H9 (cell line): Measurements from ENCODE around the gene DNAJC21. TPM values are rescaled to one million over a fixed set of nuclear protein-coding genes. Genes with fewer than 3 reads are reported as not detected.

Source experiments
- DNase-seq: peaks from one replicate; pipeline ENCODE4 v3.0.0-alpha.2; 2017
- H2AFZ ChIP-seq: one replicate; pipeline ENCODE4 v1.6.1; 2013; ENCODE audit warnings: mild to moderate bottlenecking, low read length, control low read depth, moderate library complexity
- H2AK5ac ChIP-seq: 2 replicates; pipeline ENCODE4 v1.6.1; 2013; ENCODE audit warnings: low read length, control low read depth, mixed read lengths; ENCODE audit not compliant: insufficient read length
- H2BK120ac ChIP-seq: one replicate; pipeline ENCODE4 v1.6.1; 2013; ENCODE audit warnings: low read depth, mild to moderate bottlenecking, low read length, control low read depth, inconsistent platforms; ENCODE audit not compliant: poor library complexity, severe bottlenecking
- H2BK12ac ChIP-seq: 2 replicates; pipeline ENCODE4 v1.6.1; 2013; ENCODE audit warnings: low read length, control low read depth, mixed read lengths, low read depth; ENCODE audit not compliant: insufficient read length
- H2BK15ac ChIP-seq: 2 replicates; pipeline ENCODE4 v1.6.1; 2013; ENCODE audit warnings: low read depth, low read length, control low read depth
- H2BK20ac ChIP-seq: one replicate; pipeline ENCODE4 v1.6.1; 2013; ENCODE audit warnings: low read depth, mild to moderate bottlenecking, low read length, control low read depth, inconsistent platforms; ENCODE audit not compliant: poor library complexity, severe bottlenecking
- H2BK5ac ChIP-seq: 2 replicates; pipeline ENCODE4 v1.6.1; 2013; ENCODE audit warnings: low read length, control low read depth, mixed read lengths; ENCODE audit not compliant: insufficient read length
- H3K14ac ChIP-seq: 2 replicates; pipeline ENCODE4 v1.6.1; 2013; ENCODE audit warnings: low read length, control low read depth; ENCODE audit not compliant: insufficient read depth
- H3K18ac ChIP-seq: 2 replicates; pipeline ENCODE4 v1.6.1; 2013; ENCODE audit warnings: low read depth, mild to moderate bottlenecking, mixed read lengths, low read length, control low read depth; ENCODE audit not compliant: insufficient read length
- H3K23ac ChIP-seq: 2 replicates; pipeline ENCODE4 v1.6.1; 2013; ENCODE audit warnings: low read length, control low read depth, mixed read lengths, low read depth; ENCODE audit not compliant: insufficient read length
- H3K23me2 ChIP-seq: 2 replicates; pipeline ENCODE4 v1.6.1; 2013; ENCODE audit warnings: low read depth, mild to moderate bottlenecking, mixed read lengths, low read length, control low read depth; ENCODE audit not compliant: insufficient read length, poor library complexity, severe bottlenecking
- H3K27ac ChIP-seq: 2 replicates; pipeline ENCODE4 v1.5.1; 2013; ENCODE audit warnings: low read length, control low read depth, mixed read lengths, low read depth; ENCODE audit not compliant: insufficient read length
- H3K27me3 ChIP-seq: 2 replicates; pipeline ENCODE4 v1.6.1; 2013; ENCODE audit warnings: low read length, control low read depth, inconsistent platforms; ENCODE audit not compliant: insufficient read depth
- H3K4ac ChIP-seq: 2 replicates; pipeline ENCODE4 v1.6.1; 2013; ENCODE audit warnings: low read depth, mild to moderate bottlenecking, control low read depth, inconsistent platforms, low read length, moderate library complexity
- H3K4me1 ChIP-seq: 2 replicates; pipeline ENCODE4 v1.6.1; 2013; ENCODE audit warnings: low read length, control low read depth, inconsistent platforms; ENCODE audit not compliant: insufficient read depth
- H3K4me2 ChIP-seq: 2 replicates; pipeline ENCODE4 v1.6.1; 2013; ENCODE audit warnings: low read length, control low read depth, mixed read lengths; ENCODE audit not compliant: insufficient read length, insufficient read depth
- H3K56ac ChIP-seq: 2 replicates; pipeline ENCODE4 v1.6.1; 2013; ENCODE audit warnings: low read depth, mild to moderate bottlenecking, mixed read lengths, low read length, control low read depth; ENCODE audit not compliant: insufficient read length
- H3K79me1 ChIP-seq: 2 replicates; pipeline ENCODE4 v1.6.1; 2013; ENCODE audit warnings: low read depth, mild to moderate bottlenecking, moderate library complexity, low read length, control low read depth, inconsistent platforms; ENCODE audit not compliant: insufficient read depth, poor library complexity, severe bottlenecking
- H3K79me2 ChIP-seq: 2 replicates; pipeline ENCODE4 v1.6.1; 2013; ENCODE audit warnings: low read length, control low read depth, inconsistent platforms; ENCODE audit not compliant: insufficient read depth
- H3K9ac ChIP-seq: 2 replicates; pipeline ENCODE4 v1.6.1; 2013; ENCODE audit warnings: low read length, control low read depth, mixed read lengths; ENCODE audit not compliant: insufficient read length; ENCODE audit errors: extremely low read depth
- H3K9me3 ChIP-seq: one replicate; pipeline ENCODE4 v1.6.1; 2013; ENCODE audit warnings: low read depth, low read length, inconsistent platforms; ENCODE audit not compliant: control insufficient read depth
- H3T11ph ChIP-seq: one replicate; pipeline ENCODE4 v1.6.1; 2013; ENCODE audit warnings: mild to moderate bottlenecking, low read length, control low read depth, inconsistent platforms
- H4K20me1 ChIP-seq: one replicate; pipeline ENCODE4 v1.6.1; 2013; ENCODE audit not compliant: control insufficient read depth, insufficient read length, insufficient read depth
- H4K5ac ChIP-seq: 2 replicates; pipeline ENCODE4 v1.6.1; 2013; ENCODE audit warnings: low read depth, mild to moderate bottlenecking, mixed read lengths, low read length, control low read depth; ENCODE audit not compliant: insufficient read length
- H4K8ac ChIP-seq: replicated peaks from 2 replicates; pipeline ENCODE4 v1.6.1; 2013; ENCODE audit warnings: low read length, control low read depth, mixed read lengths, low read depth; ENCODE audit not compliant: insufficient read length
- H4K91ac ChIP-seq: 2 replicates; pipeline ENCODE4 v1.6.1; 2013; ENCODE audit warnings: low read depth, mild to moderate bottlenecking, moderate library complexity, mixed read lengths, low read length, control low read depth; ENCODE audit not compliant: insufficient read length
- H3K27ac Mint-ChIP-seq, 3 experiments: 2 replicates in 2 of 3; 3 replicates in 1 of 3; pipeline ENCODE4 v1.8.0; 2020 to 2021; ENCODE audit warnings: mixed read lengths in 3 of 3, mild to moderate bottlenecking in 1 of 3, moderate library complexity in 1 of 3
- H3K27me3 Mint-ChIP-seq: 2 replicates; pipeline ENCODE4 v1.8.0; 2021; ENCODE audit warnings: low read depth, mild to moderate bottlenecking, moderate library complexity, mixed read lengths
- H3K36me3 Mint-ChIP-seq, 3 experiments: 2 replicates in 2 of 3; 3 replicates in 1 of 3; pipeline ENCODE4 v1.8.0; 2020 to 2021; ENCODE audit warnings: low read depth in 3 of 3, mixed read lengths in 3 of 3; ENCODE audit not compliant: insufficient read depth in 1 of 3
- H3K4me1 Mint-ChIP-seq, 2 experiments: 2 replicates each; pipeline ENCODE4 v1.8.0; 2020; ENCODE audit warnings: mixed read lengths in 2 of 2
- H3K4me3 Mint-ChIP-seq, 2 experiments: 2 replicates in 1 of 2; 3 replicates in 1 of 2; pipeline ENCODE4 v1.8.0; 2020 to 2021; ENCODE audit warnings: mild to moderate bottlenecking in 2 of 2, mixed read lengths in 2 of 2, moderate library complexity in 1 of 2
- H3K9me3 Mint-ChIP-seq, 2 experiments: 2 replicates in 1 of 2; 3 replicates in 1 of 2; pipeline ENCODE4 v1.8.0; 2020; ENCODE audit warnings: mild to moderate bottlenecking in 2 of 2, mixed read lengths in 2 of 2, moderate library complexity in 1 of 2
- CTCF ChIP-seq: fragments of 200-600 bp; sonication (generic); conservative IDR thresholded peaks from 3 replicates; pipeline ENCODE4 v1.8.0; 2021; ENCODE audit warnings: antibody characterized with exemption, mild to moderate bottlenecking
- WGBS: extraction: QIAGEN DNeasy Blood & Tissue Kit; methylation state at CpG from one replicate; pipeline ENCODE4 v1.1.7; 2013; ENCODE audit warnings: missing lambda C conversion rate, low lambda C conversion rate, mixed read lengths; ENCODE audit not compliant: insufficient read length; ENCODE audit errors: extremely low coverage; 5-methylcytosine and 5-hydroxymethylcytosine counted together
- total RNA-seq: library from RNA; stranded (reverse); gene quantifications from 2 replicates; pipeline ENCODE4 v1.2.1, GENCODE V29; 2021

DNAJC21 gene
- total RNA-seq, 1 experiment from 2014 or later: 50.4 TPM

GRCh38 chr5:34957321-34957720 is 28.0 kb downstream of the DNAJC21 start:
- Histone ChIP-seq H3T11ph (no peak overlapping the region), H3K9ac (no peak overlapping the region), H3K23ac (no peak overlapping the region), H2AK5ac (no peak overlapping the region), H3K79me1 (no peaks in the 10 kb centered on the region), H3K4me2 (no peak overlapping the region), H2AFZ (no peak overlapping the region), H4K91ac (no peak overlapping the region), H4K8ac (no peak overlapping the region), H2BK20ac (no peak overlapping the region), H3K23me2 (no peaks in the 10 kb centered on the region), H3K9me3 (no peaks in the 10 kb centered on the region), H3K27ac (no peak overlapping the region), H4K20me1 (no peaks in the 10 kb centered on the region), H2BK12ac (no peak overlapping the region), H4K5ac (no peak overlapping the region), H3K56ac (no peak overlapping the region), H2BK120ac (no peak overlapping the region), H2BK15ac (no peak overlapping the region), H3K4ac (no peak overlapping the region), H3K79me2 (no peaks in the 10 kb centered on the region), H2BK5ac (no peak overlapping the region), H3K4me1 (no peaks in the 10 kb centered on the region), H3K18ac (no peak overlapping the region), H3K27me3 (no peaks in the 10 kb centered on the region), H3K14ac (no peak overlapping the region)
- no CpG with 5 or more reads among the region's 1 CpG for WGBS
- peaks cover 0 to 2% of the 10 kb centered on the region in 2 experiments; a peak in 1 of 4 replicates for H3K4me1 Mint-ChIP-seq
- TF ChIP-seq CTCF: no peak
- no peak for DNase-seq
- H3K36me3 Mint-ChIP-seq: peaks cover 6 to 31% (median 19%) of the 10 kb centered on the region in 3 experiments; a peak in 5 of 7 replicates
- H3K9me3 Mint-ChIP-seq: no peaks in the 10 kb centered on the region
- no peaks in the 10 kb centered on the region for H3K27me3 Mint-ChIP-seq
- H3K27ac Mint-ChIP-seq: no peak overlapping the region; a peak in 1 of 7 replicates
- H3K4me3 Mint-ChIP-seq: no peak overlapping the region
